SHP77 treated with DMSO at 0.1 percent for 48 hours (cell line): Measurements from ENCODE around the gene GPR31.
"Not testable (repeated sequence)": the region's sequence is repeated elsewhere in the genome, so short reads cannot be mapped to it uniquely, and the experiment has no call there.

Experiments used
- DNase-seq: peaks from one replicate; lab custom pipeline; 2025; lab: John Stamatoyannopoulos, UW

Gene GPR31

DNA sequence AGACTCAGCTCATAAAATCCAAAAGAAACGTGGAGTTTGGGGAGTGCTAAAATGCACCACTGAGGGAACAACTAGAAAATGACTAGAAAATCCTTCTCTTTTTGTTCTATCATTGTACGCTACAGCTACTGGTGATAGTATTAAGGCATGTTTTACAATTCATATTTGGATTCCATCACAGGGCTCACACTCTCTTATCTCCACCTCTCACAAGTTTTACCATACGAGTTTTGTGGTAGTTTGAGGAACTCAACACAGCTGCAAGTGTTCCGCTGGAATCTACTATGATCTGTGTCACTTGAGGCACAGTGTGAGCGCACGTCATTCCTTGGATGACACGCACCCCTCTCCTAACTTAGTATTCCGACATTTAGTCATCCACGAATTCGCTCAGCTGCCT is 9.9 kb upstream of the GPR31 start:
- not testable (repeated sequence) for DNase-seq

DNA sequence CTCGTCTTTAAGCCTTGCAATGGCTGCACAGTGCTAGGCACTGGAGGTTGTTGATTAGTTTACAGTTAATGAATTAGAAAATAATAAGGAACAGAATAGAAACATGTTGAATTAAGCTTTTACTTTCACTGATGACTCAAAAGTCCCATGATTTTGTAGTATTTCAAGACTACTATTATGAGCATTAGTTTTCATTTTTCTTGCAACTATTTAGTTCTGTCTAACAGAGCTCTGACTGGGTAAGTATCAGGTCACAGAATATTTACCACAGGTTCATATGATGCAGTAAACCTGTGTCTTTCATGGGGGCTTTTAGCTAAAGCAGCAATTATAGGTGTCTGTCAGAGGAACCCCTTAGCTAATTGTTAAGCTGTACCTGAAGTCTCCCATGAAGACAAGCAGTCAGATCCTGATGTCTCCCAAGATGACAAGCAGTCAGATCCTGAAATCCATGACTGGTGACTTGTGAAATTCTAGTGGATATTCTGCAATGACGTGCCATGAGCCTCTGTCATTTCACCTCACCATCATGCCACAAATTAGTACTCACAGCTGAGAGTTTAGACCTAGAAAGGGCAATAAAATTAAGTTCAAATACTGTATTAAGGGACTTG is 8.2 kb upstream of the GPR31 start:
- no peak for DNase-seq

DNA sequence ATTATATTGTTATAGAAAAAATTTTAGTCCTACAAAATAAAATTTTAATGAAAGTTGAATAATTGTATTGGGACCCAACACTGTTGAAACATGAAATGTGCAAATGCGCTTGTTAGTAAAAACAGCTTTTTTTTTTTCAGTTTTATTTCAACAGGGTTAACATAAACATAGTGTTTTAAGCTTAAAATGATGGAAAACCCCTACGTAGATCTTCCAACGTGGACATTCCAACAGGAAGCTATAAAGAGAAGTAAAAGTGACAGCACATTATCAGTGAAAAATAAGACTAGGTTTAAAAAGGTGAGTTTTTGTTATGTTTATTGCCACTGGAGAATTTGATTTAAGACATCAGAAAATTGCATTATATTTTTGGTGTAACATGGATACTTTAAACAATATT is 6.5 kb upstream of the GPR31 start:
- no peak for DNase-seq

DNA sequence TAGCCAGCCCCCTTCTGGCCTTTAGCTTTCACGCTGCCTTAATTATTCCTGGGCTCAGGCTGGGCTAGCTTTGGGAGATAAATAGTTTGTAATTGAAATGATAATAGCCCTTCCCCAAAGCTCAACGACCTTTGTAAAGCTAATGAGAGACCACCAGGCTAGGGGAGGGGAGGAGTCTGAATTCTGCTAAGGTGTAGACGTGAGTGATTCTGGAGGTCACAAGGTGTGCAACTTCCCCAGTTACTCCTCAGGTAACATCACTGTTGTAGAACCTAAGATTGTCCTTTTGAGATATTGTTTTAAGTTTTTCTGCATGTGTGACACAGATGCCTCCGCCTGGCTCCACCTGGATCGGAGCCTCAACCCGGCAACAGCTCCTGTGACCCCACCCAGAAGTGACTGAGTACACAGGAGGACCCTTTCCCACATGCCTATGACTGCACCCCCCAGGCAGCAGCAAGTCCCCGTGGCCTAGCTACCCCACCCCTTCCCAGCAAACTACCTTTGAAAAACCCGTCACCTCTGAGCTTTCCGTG is 5.8 kb upstream of the GPR31 start:
- no peak for DNase-seq

DNA sequence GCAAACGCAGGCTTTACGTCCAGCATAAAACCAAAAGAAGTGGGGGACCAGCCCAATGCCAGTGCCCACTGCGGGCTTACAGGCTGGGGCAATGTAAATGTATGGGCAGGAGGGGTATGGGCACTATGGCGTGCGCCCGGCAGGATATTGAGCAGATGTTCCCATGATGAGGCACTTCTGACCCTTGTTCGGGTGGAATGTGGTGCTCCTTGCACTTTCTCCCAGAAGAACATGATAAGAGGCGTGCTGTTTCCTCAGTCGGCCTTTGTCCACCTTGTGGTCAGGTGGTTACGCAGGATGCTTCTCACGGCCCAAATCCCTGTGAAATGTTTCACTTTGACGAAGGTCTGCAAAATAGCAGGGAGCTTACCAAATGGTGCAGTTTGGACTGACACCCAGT is 4.8 kb upstream of the GPR31 start:
- DNase-seq, result no peak

DNA sequence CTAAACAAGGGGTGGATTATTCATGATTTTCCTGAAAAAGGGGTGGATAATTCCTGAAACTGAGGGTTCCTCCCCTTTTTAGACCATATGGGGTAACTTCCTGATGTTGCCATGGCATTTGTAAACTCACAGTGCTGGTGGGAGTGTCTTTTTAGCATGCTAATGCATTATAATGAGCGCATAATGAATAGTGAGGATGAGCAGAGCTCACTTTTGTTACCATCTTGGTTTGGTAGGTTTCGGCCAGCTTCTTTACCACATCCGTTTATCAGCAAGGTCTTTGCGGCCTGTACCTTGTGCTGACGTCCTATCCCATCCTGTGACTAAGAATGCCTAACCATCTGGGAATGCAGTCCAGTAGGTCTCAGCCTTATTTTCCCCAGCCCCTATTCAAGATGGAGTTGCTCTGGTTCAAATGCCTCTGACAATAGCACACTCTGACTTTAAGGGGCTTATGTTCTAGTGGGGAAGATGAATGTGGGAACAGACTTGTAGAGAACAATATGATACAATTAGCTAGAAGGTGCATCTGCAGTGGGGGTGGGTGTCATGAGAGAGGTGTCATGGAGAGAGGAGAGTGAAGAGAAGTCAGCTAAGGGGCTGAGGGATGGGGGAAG is 4.2 kb upstream of the GPR31 start:
- DNase-seq, result no peak

DNA sequence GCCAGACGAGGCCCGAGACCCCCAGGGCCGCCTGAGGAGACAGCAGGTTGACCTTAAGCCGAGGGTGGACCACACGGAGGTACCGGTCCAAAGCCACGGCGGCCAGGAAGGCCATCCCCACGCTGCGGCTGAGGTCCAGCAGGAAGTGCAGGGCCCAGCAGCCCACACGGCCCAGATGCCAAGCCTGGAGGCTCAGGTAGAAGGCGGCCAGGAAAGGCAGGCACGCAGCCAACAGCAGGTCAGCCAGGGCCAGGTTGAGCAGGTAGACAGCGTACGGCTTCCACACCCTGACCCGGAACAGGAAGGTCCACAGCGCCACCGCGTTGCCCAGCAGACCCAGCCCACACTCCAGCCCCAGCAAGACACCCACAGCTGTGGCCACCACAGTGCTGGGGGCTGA is 366 bp downstream of the GPR31 start:
- DNase-seq, result no peak

DNA sequence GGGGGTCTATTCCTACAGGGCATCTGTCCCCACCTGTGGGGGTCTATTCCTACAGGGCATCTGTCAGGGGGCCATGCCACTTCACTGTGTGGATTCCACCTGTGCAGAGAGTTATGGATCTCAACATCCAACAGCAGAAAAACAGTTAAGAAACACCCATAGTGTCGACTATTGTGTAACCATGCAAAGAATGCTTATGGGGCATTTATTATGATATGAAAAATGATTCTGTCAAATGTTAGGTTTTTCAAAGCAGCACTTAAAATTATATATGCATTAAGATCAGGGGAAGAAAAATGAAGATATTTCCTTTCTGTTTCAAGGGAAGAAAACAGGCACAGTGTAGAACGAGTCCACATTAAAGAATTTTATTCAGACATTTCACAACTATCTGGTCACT is 2.9 kb downstream of the GPR31 start:
- no peak for DNase-seq

DNA sequence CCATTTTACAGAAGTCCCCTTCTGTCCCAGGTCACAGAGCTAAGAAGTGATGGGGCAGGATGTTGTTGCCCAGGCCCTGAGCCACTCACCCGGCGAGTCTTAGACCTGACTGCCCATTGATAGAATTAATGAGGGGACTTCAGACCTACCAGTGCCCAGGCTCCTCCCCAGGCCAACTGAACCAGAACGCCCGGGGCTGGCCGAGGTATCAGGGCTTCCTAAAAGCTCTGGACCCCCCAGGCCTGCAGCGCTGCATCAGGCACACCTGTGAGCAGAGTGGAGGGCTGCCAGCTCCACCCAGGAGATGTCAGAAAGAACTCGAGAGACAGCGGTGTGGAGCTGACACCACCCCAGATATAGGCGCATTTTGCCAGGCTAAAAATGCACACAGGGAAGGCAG is 3.5 kb downstream of the GPR31 start:
- no peak for DNase-seq

DNA sequence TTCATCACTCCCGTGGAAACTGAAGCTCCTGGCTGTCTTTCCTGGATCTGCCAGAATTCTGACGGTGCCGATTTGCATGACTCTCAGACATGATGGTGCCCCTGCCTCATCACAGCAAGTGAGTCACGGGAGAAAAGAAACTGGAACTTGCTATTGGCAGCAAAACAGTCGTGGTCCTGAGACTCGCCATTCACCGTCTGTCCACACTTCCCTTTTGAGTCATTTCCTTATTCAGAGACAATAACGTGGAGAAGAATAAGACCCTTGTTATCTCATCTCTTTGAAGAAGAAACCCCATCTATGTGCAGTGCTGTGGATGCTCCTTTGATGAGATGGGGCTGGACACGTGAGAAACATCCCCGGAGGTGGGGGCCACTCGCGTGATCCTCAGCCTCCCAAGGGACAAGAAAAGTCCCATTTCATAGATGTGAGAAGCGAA is 4.2 kb downstream of the GPR31 start:
- no peak for DNase-seq

DNA sequence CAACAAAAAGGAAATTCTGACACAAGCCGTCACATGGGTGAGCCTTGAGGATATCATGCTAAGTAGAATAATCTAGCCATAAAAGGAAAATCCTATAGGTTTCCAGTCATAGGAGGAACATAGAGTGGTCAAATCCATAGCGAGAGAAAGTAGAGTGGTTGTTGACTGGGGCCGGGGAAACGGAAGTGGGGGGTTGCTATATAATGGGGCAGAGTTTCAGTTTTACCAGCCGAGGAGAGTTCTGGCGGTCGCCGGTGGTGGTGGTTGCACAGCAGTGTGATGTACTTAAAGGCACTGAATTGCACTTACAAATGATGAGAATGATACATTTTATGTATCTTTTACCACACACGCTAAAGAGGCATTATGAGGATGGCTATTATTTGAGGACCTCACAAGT is 4.9 kb downstream of the GPR31 start:
- no peak for DNase-seq

DNA sequence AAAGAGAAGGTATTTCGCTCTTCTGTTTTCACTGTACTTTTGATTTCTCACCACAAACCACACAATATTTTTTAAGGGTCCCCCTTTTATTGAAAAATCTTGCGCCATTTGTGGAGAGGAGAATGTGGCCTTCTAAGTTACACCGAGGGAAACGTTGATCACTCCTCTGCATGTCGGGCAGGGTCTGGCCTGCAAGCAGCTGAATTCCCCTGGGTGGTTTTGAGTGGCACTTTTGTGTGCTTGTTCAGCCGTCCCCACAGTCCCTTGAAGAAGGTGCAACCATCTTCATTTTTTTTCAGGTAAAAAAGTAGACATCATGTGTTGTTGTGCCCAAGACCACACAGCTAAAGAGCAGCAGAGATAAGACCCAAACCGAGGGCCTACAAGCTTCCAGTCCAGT is 6.1 kb downstream of the GPR31 start:
- DNase-seq, result no peak

DNA sequence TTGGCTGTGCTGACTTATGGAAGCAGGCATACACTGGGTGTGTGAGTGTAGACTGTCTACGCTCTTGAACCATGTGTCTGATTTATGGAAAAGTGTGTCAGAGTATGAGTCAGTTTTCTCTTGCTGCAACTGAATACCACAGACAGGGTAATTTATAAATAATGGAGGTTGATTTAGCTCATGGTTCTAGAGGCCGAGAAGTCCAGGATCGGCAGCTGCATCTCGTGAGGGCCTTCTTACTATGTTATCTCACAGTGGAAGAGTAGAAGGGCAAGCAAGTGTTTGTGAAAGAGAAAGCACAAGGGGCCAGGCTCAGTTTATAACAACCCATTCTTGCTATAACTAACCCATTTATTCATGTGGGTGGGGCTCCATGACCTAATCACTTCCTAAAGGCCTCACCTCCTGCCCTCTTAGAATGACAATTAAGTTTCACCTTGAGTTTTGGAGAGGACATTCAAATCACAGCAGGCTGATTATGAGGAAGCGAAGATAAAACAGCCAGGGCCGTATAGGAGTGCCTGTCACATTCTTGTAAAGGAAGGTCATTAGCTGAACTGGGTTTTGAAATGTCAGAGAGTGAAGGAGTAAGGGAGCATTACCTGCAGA is 6.7 kb downstream of the GPR31 start:
- no peak for DNase-seq

DNA sequence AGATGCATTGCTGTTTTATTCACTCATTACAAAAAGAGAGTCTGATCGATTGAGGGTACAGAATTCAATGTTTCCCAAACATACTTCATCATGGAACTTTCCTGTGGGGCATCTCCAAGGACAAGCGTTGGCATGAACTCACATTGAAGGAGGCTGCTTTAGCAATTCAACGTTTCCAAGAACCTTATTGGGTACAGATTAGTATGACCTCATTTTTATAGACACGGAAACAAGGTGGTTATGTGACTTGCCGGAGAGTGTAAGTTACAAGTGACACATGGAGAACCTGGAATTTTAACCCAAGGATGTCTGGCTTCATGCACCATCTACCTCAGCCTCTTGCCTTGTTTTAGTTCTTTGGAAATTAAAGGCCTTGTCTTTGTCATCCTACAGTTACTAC is 8.8 kb downstream of the GPR31 start:
- DNase-seq, result no peak

DNA sequence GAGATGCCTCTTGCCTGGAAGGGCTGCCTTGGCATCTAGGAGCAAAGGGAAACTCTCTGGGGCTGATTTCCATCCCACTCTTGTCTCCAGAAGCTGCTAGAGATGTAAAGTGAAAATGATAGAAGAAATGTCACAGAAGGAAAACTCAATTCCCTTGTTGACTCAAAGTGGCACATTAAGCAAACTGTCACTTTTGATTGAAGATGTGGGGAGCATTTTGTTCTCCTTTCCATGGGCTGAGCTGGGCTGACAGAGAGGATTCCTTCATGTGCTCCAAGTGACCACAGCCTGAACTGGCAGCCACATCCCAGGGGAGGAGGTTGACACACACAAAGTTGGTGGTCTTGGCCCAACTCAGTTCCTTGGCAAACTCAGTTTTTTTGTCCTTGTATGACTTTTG is 9.8 kb downstream of the GPR31 start:
- no peak for DNase-seq

DNA sequence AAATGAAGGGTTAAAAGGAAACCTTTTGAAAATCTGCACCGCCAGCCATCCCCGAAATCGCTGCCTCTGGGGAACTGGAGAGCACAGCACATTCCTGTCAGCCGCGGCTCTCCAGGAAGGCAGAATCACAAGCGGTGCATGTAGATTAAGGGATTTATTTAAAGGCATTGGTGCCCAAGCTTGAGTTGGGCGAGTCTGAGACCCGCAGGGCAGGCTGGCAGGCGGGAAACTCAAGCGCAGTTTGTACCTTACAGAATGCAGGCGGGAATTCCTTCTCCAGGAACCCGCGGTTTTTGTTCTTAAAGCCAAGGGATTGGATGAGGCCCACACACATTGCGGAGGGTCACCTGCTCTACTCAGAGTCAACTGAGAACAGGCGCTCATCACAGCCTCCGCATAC is 10.8 kb downstream of the GPR31 start:
- no peak for DNase-seq

DNA sequence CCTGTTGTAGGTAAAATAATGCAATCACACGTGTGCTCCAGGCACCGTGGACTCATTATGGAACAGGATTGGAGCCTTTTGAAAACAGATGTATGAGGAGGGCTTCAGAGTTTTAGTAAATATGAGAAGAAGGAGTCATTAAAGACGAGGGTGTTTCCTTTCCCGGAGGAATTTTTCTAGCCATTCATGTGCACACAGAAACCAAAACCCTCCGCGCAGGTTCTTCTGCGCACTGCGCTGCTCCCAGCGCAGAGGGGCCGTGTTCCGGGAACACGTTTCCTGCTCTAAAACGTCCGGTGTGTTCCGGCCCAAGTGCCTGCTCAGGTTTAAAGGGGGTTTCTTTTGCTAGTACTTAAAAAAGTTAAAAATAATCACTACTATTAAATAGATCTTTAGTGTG is 11.6 kb downstream of the GPR31 start:
- no peak for DNase-seq

DNA sequence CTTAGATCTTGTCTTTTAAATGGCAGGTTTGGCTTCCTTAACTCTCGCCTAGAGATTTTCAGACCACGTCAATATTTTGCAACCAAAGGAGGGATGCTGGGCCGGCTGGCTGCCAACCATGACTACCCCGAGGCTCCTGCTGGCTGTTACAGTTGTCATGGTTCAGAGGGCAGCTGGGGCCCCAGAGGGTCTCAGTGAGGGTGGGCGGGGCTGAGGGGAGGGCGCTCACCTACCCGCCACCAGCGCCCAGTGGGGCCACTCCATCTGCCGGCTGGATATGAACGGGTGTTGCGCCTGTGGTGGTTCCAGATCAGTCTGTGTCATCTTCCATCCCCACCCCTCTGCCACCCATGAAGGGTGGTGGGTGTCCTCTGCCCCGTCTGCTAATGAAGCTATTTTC is 12.3 kb downstream of the GPR31 start:
- no peak for DNase-seq

DNA sequence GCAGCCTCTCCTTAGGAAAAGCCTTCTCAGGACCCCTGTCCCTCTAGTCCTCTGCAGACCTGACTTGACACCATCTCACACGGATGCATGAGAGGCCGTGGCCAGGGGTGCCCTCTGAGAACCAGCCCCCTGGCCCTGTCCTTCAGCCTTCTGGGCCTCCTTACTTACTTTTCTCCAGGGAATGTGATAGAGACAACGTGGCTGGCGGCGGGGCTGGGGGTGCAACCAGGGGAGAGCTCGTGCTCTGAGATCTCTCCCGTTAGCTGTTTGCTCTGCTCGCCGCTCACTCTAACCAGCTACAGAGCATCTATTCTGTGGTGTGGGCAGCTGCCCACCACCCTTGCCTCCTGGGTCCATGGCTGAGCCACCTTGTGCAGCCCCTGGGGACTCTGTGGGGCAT is 14.7 kb downstream of the GPR31 start:
- DNase-seq, result no peak

DNA sequence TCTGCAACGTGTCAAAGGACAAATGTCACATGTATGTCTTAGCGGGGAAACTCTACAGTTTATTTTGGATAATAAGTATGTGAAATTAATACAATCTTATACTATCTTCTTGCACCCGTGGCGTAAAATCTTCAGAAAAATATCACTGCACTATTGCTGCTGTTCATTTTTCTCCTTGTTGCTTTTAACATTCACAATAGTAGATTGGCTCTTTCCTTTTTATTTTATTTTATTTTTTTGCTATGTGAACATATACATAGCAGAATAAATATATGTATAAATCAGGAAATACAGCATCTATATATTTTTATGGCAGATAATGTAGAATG is 15.4 kb downstream of the GPR31 start:
- no peak for DNase-seq

DNA sequence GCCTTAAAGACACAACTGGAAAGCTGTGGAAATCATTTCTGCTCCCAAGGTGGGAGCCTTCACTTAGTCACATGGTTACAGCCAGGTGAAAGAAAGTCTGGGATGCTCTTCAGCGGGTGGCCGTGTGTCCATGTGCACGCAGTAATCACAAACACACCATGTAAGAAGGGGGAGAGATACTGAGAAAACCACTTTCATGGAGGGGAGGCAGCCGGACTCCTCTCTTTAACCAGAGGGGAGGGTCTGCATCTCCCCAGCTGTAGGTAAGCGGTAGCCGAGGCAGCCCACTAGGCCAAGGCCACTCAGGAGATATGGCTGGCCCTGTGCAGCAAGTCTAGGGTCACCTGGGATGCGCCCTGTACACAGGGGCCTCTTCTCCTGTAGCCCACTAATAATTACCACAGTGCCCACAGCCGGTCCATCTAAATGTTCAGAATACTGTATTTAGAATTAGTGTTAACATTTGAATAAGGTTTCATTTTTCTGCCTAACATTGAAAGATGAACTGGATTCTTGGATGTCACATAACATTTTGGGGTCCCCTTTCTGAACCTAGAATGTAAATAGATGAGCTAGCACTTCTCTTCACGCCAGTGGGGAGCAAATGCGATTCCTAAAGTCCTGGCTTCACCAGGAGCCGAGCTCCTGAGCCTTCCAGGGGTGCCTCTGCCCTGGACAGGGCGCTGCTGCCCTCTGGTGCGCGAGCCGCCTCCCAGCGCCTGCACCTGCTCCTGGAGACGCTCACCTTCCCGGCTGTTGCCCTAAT is 15.9 kb downstream of the GPR31 start:
- DNase-seq, result no peak

DNA sequence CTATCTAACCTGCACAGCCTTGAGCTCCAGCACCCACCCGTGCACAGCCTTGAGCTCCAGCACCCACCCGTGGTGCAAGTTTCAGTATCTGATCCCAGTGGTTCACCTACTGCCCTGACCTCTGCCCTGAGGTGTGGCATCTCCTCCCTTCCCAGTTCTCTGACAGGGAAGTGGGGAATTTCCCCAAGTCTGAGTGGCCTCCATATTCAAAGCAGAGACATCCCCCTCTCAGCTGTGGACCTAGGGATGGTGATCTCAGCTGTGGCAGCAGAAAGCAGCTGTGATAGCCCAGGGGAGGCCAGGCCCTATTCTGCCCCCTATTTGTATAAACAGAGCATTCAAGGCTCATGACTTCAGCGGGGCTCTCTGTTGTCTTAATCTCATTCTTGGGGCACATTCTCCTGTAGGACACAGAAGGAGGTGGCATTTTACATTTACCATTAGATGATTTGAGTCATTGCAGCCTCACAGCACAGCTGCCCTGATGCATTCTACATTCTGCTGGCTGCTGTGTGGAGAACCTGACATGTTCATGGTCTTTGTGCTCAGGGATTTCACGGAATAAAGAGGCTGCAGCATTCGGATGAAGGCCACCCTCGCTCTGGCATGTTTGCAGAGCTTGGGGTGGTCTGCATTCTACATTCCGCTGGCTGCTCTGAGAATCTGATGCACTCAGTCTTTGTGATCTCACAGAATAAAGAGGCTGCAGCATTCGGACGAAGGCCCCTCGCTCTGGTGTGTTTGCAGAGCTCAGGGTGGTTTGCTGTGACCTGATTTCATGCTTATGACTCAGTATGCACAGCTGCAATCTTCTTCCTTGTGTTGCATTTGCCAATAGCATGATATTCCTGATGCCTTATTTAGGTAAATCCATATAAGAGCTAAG is 16.9 kb downstream of the GPR31 start:
- DNase-seq, result no peak
